SK-N-MC (cell line): ENCODE data around the gene RAB7B.

Experiments
- EZH2 ChIP-seq: fragments of 200-600 bp; sonication (generic); IDR thresholded peaks from one replicate; pipeline ENCODE4 v1.6.1; 2017; ENCODE audit warnings: antibody characterized with exemption
- FOXP2 ChIP-seq: optimal IDR thresholded peaks from 2 replicates; pipeline ENCODE3; 2011; ENCODE audit warnings: mild to moderate bottlenecking, moderate library complexity; ENCODE audit not compliant: insufficient read depth; ENCODE audit errors: extremely low read length, control extremely low read depth
- POLR2AphosphoS5 ChIP-seq: IDR thresholded peaks from 2 replicates; pipeline ENCODE4 v1.6.1; 2012; ENCODE audit warnings: mild to moderate bottlenecking, low read depth, low read length, borderline replicate concordance

GRCh38 chr1:206023695-206024094 lies 20.5 kb upstream of the RAB7B start, which contains the start of gene CTSE:
- TF ChIP-seq EZH2 (no peak), FOXP2 (no peak), POLR2AphosphoS5 (no peak)
